HG03060 (cell line): Measurements from ENCODE around the gene ZBTB40.

Source experiments
- ATAC-seq: cut with Tn5 transposase; IDR thresholded peaks from one replicate; pipeline ENCODE4 v1.9.1; 2021; ENCODE audit warnings: low read depth, moderate number of reproducible peaks; ENCODE audit not compliant: unreplicated experiment

Gene ZBTB40

GRCh38 chr1:22527122-22527521 is 75.5 kb downstream of the ZBTB40 start:
- ATAC-seq = no peak

GRCh38 chr1:22527555-22528296 is 76.1 kb downstream of the ZBTB40 start:
- ATAC-seq = no peak

- ATAC-seq = no peak
Observed at GRCh38 chr1:22528451-22528850, 76.8 kb downstream of the ZBTB40 start.

GRCh38 chr1:22529901-22530621 is 78.4 kb downstream of the ZBTB40 start:
- ATAC-seq = no peak

GRCh38 chr1:22530715-22531114 is 79.1 kb downstream of the ZBTB40 start:
- no peak for ATAC-seq

- no peak for ATAC-seq
Observed at GRCh38 chr1:22531251-22531650, 79.6 kb downstream of the ZBTB40 start.

- no peak for ATAC-seq
Observed at GRCh38 chr1:22533244-22533895, 81.7 kb downstream of the ZBTB40 start.

- no peak for ATAC-seq
Observed at GRCh38 chr1:22534951-22535350, 83.3 kb downstream of the ZBTB40 start.

GRCh38 chr1:22535399-22535798 is 83.7 kb downstream of the ZBTB40 start:
- ATAC-seq = no peak

GRCh38 chr1:22536506-22536905 is 84.9 kb downstream of the ZBTB40 start:
- no peak for ATAC-seq

GRCh38 chr1:22537441-22538139 is 85.9 kb downstream of the ZBTB40 start:
- no peak for ATAC-seq

- ATAC-seq = no peak
Observed at GRCh38 chr1:22539510-22540118, 88.0 kb downstream of the ZBTB40 start.

- no peak for ATAC-seq
Observed at GRCh38 chr1:22540337-22540736, 88.7 kb downstream of the ZBTB40 start.

- ATAC-seq = no peak
Observed at GRCh38 chr1:22542886-22543285, 91.2 kb downstream of the ZBTB40 start.

- ATAC-seq = no peak
Observed at GRCh38 chr1:22543679-22544078, 92.0 kb downstream of the ZBTB40 start.

GRCh38 chr1:22544606-22545005 is 93.0 kb downstream of the ZBTB40 start:
- no peak for ATAC-seq

GRCh38 chr1:22545141-22545540 is 93.5 kb downstream of the ZBTB40 start:
- ATAC-seq = no peak

GRCh38 chr1:22547186-22547817 is 95.7 kb downstream of the ZBTB40 start:
- no peak for ATAC-seq

- no peak for ATAC-seq
Observed at GRCh38 chr1:22547818-22548462, 96.3 kb downstream of the ZBTB40 start.

- no peak for ATAC-seq
Observed at GRCh38 chr1:22550021-22550420, 98.4 kb downstream of the ZBTB40 start.
